ENCODE results near the gene USP47.

The USP47 gene

GRCh38 chr11:11970556-11970955, 128.8 kb downstream of the USP47 start:
- H3K4me3 ChIP-seq (ENCODE audit: low read depth, low read length) = no peak overlapping the region
- no peak overlapping the region for H3K27ac ChIP-seq
- no peak for TF ChIP-seq CTCF (IDR thresholded peaks at IDR 0.05; ENCODE audit: low read depth, low read length)
- no peak for DNase-seq
- no peaks in the 10 kb centered on the region for H3K27me3 ChIP-seq (ENCODE audit: insufficient read depth, low read depth, severe bottlenecking)
- H3K36me3 ChIP-seq = no peaks in the 10 kb centered on the region
- no peaks in the 10 kb centered on the region for H3K9me3 ChIP-seq (ENCODE audit: severe bottlenecking)

GRCh38 chr11:11971906-11972547, 130.3 kb downstream of the USP47 start:
- DNase-seq = no peak
- Histone ChIP-seq H3K9me3 (ENCODE audit: severe bottlenecking) (no peaks in the 10 kb centered on the region), H3K27me3 (ENCODE audit: insufficient read depth, low read depth, severe bottlenecking) (no peaks in the 10 kb centered on the region), H3K4me3 (ENCODE audit: low read depth, low read length) (no peak overlapping the region), H3K27ac (no peak overlapping the region), H3K36me3 (no peaks in the 10 kb centered on the region)
- TF ChIP-seq CTCF (IDR thresholded peaks at IDR 0.05; ENCODE audit: low read depth, low read length) = no peak

- H3K27me3 ChIP-seq (ENCODE audit: insufficient read depth, low read depth, severe bottlenecking) = no peaks in the 10 kb centered on the region
- DNase-seq = no peak
- no peak overlapping the region for H3K4me3 ChIP-seq (ENCODE audit: low read depth, low read length)
- H3K27ac ChIP-seq = no peak overlapping the region
- H3K9me3 ChIP-seq (ENCODE audit: severe bottlenecking) = no peaks in the 10 kb centered on the region
- no peak for TF ChIP-seq CTCF (IDR thresholded peaks at IDR 0.05; ENCODE audit: low read depth, low read length)
- H3K36me3 ChIP-seq = no peaks in the 10 kb centered on the region
Measured at GRCh38 chr11:11972730-11973341, 131.1 kb downstream of the USP47 start.

GRCh38 chr11:11973361-11973800, 131.6 kb downstream of the USP47 start:
- DNase-seq = no peak
- Histone ChIP-seq H3K4me3 (ENCODE audit: low read depth, low read length) (no peak overlapping the region), H3K27me3 (ENCODE audit: insufficient read depth, low read depth, severe bottlenecking) (no peaks in the 10 kb centered on the region), H3K27ac (no peak overlapping the region), H3K9me3 (ENCODE audit: severe bottlenecking) (no peaks in the 10 kb centered on the region), H3K36me3 (no peaks in the 10 kb centered on the region)
- TF ChIP-seq CTCF (IDR thresholded peaks at IDR 0.05; ENCODE audit: low read depth, low read length) = no peak

- DNase-seq = no peak
- Histone ChIP-seq H3K36me3 (no peaks in the 10 kb centered on the region), H3K4me3 (ENCODE audit: low read depth, low read length) (no peak overlapping the region), H3K27ac (no peak overlapping the region), H3K9me3 (ENCODE audit: severe bottlenecking) (no peaks in the 10 kb centered on the region), H3K27me3 (ENCODE audit: insufficient read depth, low read depth, severe bottlenecking) (no peaks in the 10 kb centered on the region)
- no peak for TF ChIP-seq CTCF (IDR thresholded peaks at IDR 0.05; ENCODE audit: low read depth, low read length)
Measured at GRCh38 chr11:11973866-11974265, 132.1 kb downstream of the USP47 start.

Data from WERI-Rb-1 (cell line).